Body of pancreas (tissue), 4 donors: Measurements from ENCODE around the gene SELENOM.

ENCODE experiments used
- CTCF ChIP-seq, 7 experiments: fragments of 450-650 bp in 4 of 7; fragments of 200-600 bp in 3 of 7; sonication (generic) in 3 of 7; IDR thresholded peaks; one replicate each; pipeline ENCODE4 v1.5.1; 2016 to 2019; ENCODE audit warnings: antibody characterized with exemption in 7 of 7
- POLR2A ChIP-seq, 3 donors: fragments of 450-650 bp; IDR thresholded peaks; one replicate each; pipeline ENCODE4 v1.6.1; 2016; ENCODE audit warnings: antibody characterized with exemption in 3 of 3, mild to moderate bottlenecking in 2 of 3

- TF ChIP-seq CTCF (IDR thresholded peaks at IDR 0.05) = no peak
- no peak for TF ChIP-seq POLR2A (IDR thresholded peaks at IDR 0.05)
These were observed 14.1 kb downstream of the SELENOM start for GRCh38 chr22:31093086-31093850.
